PFSK-1 (cell line): ENCODE data around the gene TAAR6.

Experiments used
- FOXP2 ChIP-seq: optimal IDR thresholded peaks from 2 replicates; pipeline ENCODE3; 2011; ENCODE audit warnings: borderline replicate concordance, control low read depth, inconsistent platforms; ENCODE audit not compliant: insufficient read depth; ENCODE audit errors: extremely low read length, extremely low read depth
- POLR2AphosphoS5 ChIP-seq: IDR thresholded peaks from 2 replicates; pipeline ENCODE4 v1.6.1; 2012; ENCODE audit warnings: low read depth, mild to moderate bottlenecking, control low read depth, low read length, moderate library complexity
- REST ChIP-seq, 2 experiments: IDR thresholded peaks; 2 replicates each; pipeline versions ENCODE4 v1.6.1 to v1.8.0; 2011 to 2012; ENCODE audit warnings: low read depth in 2 of 2, low read length in 2 of 2, control low read depth in 1 of 2, inconsistent platforms in 1 of 2, mild to moderate bottlenecking in 1 of 2, moderate library complexity in 1 of 2; ENCODE audit not compliant: insufficient read depth in 1 of 2
- SIN3A ChIP-seq: IDR thresholded peaks from 2 replicates; pipeline ENCODE4 v1.6.1; 2012; ENCODE audit warnings: mild to moderate bottlenecking, low read length, moderate library complexity, borderline replicate concordance; ENCODE audit not compliant: insufficient read depth
- TAF1 ChIP-seq: IDR thresholded peaks from 2 replicates; pipeline ENCODE4 v1.6.1; 2012; ENCODE audit warnings: low read length, control low read depth, borderline replicate concordance; ENCODE audit not compliant: insufficient read depth

Gene TAAR6

GRCh38 chr6:132590362-132590761, 20.2 kb downstream of the TAAR6 start:
- TF ChIP-seq FOXP2 = no peak
- no peak for TF ChIP-seq REST (IDR thresholded peaks at IDR 0.05; ENCODE audit: insufficient read depth in 1 of 2, low read depth in 2 of 2, low read length in 2 of 2)
- no peak for TF ChIP-seq TAF1
- no peak for TF ChIP-seq SIN3A
- TF ChIP-seq POLR2AphosphoS5 = no peak

GRCh38 chr6:132592855-132593254, 22.7 kb downstream of the TAAR6 start:
- TF ChIP-seq REST (IDR thresholded peaks at IDR 0.05; ENCODE audit: insufficient read depth in 1 of 2, low read depth in 2 of 2, low read length in 2 of 2) = no peak
- TF ChIP-seq TAF1 = no peak
- TF ChIP-seq POLR2AphosphoS5 = no peak

GRCh38 chr6:132596201-132596600, 26.1 kb downstream of the TAAR6 start:
- TF ChIP-seq SIN3A (no peak), POLR2AphosphoS5 (no peak), REST (IDR thresholded peaks at IDR 0.05; ENCODE audit: insufficient read depth in 1 of 2, low read depth in 2 of 2, low read length in 2 of 2) (no peak), TAF1 (no peak), FOXP2 (no peak)

- TF ChIP-seq POLR2AphosphoS5 (no peak), REST (IDR thresholded peaks at IDR 0.05; ENCODE audit: insufficient read depth in 1 of 2, low read depth in 2 of 2, low read length in 2 of 2) (no peak), FOXP2 (no peak), TAF1 (no peak), SIN3A (no peak)
Measured at GRCh38 chr6:132598473-132598872, 28.4 kb downstream of the TAAR6 start.

GRCh38 chr6:132604635-132605152, 34.6 kb downstream of the TAAR6 start:
- no peak for TF ChIP-seq SIN3A
- no peak for TF ChIP-seq POLR2AphosphoS5
- TF ChIP-seq TAF1 = no peak
- no peak for TF ChIP-seq REST (IDR thresholded peaks at IDR 0.05; ENCODE audit: insufficient read depth in 1 of 2, low read depth in 2 of 2, low read length in 2 of 2)
- no peak for TF ChIP-seq FOXP2
